GM21381 (cell line): Measurements from ENCODE around the gene CPPED1.

Experiments used
- ATAC-seq: cut with Tn5 transposase; IDR thresholded peaks from one replicate; pipeline ENCODE4 v1.9.1; 2021; ENCODE audit warnings: mild to moderate bottlenecking, moderate library complexity; ENCODE audit not compliant: unreplicated experiment

The CPPED1 gene

DNA sequence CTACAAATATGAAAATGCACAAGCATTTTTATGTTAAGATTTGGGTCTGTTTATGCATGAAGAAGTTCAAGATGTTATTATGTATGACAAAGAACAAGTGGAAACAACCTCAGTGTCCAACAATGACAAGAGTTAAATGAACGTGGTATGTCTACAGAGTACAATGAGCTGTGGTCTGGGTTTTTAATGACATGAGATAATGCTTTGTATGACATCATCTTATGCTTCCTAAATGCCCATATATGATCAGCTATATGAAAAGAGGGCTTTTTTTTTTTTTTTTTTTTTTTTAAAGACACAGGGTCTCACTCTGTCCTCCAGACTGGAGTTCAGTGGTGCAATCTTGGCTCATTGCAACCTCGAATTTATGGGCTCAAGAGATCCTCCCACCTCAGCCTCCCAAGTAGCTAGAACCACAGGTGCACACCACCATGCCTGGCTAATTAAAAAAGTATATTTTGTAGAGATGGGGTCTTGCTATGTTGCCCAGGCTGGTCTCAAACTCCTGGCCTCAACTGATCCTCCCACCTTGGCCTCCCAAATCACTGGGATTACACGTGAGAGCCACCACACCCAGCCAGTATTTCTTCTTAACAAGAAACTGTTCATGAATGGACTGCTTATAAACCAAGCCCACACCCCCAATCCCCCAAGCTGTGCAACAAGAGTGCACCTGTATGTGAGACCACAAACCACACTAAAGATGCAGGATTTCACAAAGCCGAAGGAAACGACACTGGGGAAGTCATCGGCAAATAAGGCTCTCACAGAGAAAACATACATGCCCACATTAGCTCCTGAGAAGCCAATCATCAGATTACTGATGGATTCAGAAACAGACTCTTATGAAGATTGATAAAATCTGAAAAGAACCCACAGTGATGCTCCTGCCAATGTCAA is 114.5 kb downstream of the CPPED1 start:
- no peak for ATAC-seq

DNA sequence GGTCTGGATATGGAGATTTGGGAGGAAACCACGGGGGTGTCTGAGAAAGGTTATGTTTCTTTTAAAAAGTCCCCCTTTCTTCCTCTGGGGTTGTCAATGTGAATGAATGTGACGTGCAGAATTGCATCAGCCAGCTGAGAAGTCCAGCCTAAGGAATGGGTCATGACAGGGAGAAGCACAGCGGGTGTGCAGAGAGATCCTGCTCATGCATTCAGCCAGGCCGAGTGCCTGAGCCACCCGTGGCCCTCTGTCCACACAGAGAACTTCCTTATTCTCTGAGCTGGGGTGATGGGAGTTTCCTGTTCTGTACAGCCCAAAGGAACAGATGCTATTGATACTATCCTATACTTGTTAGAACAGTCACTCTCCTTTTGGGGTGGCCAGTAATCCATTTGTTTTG is 117.9 kb downstream of the CPPED1 start:
- no peak for ATAC-seq

DNA sequence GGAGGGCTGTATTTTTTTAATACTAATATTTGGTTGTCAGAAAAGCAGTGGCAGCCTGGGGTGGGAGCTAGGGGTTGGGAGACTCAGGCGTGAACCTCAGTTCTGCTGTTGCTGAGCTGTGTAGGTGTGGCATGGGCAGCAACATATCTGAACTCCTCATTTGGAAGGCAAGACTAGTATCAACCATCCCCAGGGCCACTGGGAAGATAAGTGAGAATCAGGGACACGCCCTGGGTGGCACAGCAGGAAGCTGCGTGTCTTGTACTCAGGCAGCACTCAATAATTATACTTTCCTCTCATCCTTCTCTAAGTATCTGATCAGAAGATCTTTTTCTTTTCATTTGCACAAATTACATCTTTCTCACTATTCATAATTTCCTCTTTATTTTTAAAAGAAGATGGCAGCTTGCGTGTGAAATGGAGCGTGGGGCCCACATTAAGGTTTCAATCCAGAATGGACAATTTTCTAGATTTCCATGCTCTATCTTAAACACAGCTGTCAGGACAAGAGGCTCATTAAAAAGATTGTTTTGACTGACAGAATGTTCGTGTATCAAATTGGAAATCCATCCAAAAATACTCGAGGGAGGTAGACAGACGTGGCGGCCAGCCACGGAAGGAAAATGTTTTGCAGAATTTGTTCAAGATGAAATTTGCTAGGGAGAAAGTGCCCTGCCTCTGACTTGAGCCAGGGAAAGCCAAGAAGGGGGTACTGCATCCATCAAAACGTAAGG is 121.1 kb downstream of the CPPED1 start:
- ATAC-seq: no peak

DNA sequence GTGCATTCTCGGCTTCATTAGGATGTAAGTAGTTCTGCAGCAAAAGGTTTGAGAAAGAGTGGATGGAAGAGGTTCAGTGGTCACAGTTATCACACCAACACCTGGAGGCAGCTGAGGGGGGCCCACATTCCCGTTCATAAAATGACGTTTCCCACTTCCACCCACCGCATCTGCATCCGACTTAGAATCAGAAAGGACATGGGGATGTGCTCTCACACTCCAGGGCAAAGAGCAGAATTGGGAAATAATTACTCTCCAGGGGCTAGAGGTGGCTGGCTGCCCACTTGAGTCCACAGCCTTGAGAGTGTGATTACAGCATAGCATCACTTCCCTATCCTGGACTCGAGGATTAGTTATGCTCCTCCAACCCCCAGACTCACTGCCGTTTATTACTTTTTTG is 122.0 kb downstream of the CPPED1 start:
- no peak for ATAC-seq

DNA sequence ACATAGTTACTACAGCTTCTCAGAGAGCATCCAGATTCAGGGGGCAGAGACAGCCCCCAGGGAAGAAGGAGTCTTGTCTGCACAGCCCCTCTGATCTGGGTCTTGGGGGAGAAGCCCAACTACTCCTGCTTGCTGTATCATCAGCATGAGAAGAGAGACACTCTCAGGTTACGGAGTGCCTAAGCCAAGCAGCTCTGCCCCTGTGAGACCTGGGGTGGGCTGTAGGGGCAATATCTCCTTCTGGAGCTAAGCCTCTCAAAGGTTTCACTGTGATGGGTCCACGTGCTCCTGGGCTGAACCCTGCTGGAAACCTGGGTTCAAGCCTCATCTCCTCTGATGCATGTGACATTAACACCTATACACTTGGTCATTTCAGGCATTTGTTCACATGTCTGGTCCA is 123.2 kb downstream of the CPPED1 start:
- ATAC-seq: no peak

DNA sequence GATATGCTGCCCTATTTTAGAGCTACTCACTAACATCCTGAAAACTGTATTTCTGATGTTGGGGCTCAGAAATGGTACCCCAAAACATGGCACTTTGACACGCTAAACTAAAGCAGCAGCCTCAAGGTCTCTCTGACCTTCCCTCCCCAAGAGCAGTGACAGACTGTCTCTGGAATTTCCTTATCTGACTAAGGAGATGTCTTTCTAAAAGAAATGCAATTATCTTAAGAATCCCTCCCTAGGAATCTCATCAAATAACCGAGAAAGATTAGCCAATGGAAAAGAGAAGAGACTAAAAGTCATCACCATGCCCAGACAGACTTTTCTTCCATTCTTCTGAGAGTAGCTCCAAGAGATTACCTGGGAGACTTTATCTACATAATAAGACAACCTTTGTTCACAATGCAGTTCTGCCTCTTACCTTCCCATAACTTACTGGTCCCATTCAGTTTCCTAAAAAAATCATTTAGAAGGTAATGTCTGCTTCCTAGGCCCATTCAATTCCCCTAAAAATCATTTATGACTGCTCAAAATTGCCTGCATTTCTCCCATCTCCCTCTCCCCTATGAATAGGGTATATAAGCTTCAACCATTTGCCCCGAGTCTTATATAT is 123.9 kb downstream of the CPPED1 start:
- no peak for ATAC-seq

DNA sequence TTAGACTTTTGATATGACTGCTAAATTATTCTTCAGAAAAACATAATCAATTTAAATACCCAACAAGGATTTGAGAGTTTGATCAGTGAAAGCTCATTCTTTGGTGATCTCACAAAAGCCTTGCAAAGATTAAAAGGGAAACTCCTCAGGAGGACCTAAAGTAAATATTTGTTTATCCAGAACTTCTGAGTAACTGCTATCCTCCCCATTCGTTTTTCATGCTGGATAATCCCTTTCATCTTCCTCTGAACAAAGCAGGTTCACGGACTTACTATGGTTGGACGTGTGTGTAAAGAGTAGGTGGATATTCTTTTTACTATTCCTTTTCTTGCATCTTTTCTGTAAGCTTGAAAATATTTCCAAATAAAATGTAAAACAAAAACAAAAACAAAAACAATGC is 124.7 kb downstream of the CPPED1 start:
- ATAC-seq: no peak

DNA sequence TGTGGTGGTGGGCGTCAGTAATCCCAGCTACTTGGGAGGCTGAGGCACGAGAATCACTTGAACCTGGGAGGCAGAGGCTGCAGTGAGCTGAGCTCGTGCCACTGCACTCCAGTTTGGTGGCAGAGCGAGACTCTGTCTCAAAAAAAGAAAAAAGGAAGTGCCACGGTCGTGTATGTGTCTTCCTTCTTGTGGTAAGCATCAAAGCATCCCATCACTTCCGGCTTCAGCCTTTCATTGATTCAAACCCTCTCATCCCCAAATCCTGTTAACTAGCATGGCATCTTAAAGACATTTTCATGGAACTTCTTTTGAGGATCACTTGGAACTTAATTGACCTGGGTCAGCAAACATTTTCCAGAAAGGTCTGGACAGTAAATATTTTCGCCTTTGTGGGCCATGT is 126.2 kb downstream of the CPPED1 start:
- ATAC-seq: no peak

DNA sequence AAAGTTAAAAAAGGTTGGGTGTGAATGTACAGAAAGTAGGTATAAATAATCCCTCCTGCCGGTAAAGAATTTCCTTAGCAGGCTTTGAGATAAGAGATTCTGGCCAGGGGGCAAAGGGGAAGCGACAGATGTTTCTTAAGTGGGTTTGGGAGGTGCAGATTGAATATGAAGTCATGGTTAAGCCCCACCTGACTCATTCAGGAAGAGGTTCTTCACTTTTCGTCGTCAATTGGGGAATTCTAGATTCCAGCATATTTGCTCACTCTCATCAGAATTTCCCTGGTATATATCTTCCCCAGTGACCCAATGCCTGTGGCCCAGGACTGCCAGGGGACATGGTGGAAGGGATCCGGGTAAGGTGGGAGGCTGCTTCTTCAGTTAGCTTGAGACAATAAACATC is 127.8 kb downstream of the CPPED1 start:
- no peak for ATAC-seq

DNA sequence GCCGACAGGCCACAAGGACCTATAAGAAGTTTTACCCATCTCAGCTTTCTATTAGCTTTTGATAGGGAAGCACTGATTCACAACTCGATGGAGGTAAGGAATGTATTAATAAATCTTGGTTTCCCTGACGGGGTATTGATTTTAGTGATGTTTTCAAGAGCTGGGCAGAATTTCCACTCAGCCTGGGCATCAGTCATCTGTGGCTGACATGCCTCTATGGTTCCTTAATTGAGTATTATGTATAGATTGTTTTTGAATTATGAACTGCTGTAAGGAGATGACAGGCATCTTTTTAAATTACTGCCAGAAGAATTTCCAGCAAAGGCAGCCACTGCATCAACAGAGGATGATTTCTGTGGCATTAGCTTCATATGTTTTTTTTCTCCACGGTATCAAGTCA is 128.6 kb downstream of the CPPED1 start:
- no peak for ATAC-seq

DNA sequence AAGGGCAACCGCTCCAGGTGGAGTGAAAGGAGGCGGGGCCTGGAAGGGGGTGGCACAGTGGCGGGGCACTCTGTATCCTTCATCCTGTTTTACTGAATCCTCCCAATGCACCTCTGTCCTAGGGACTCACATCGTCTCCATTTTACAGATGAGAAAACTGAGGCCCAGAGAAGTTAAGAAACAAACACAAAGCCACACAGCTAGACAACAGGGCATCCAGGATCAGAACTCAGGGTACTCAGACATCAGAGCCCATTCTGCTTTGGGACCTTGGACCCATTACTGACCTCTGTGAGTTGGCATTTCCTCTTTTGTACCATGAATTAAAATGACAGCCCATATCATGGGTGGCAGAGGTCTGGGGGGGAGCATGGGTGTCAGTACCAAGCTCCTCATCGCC is 129.2 kb downstream of the CPPED1 start:
- ATAC-seq: no peak

DNA sequence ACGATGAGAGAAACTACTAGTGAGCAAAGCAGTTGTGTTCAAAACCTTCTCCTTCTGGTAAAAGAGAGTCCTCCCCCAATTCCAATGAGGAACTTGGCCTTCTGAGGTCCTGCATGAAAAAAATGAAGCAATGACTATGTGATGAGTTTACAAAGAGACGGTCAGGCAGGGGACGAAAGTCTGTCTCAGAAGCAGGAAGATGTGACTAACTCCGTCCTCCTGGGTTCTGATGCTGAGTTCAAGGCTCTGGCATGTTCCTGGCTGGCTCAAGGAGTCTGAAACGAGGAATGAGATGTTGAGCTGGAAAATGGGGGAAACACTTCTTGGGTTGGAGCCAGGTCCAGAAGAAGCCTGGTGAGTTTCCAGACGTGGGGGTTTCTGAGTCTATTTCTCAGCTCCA is 129.6 kb downstream of the CPPED1 start:
- no peak for ATAC-seq

DNA sequence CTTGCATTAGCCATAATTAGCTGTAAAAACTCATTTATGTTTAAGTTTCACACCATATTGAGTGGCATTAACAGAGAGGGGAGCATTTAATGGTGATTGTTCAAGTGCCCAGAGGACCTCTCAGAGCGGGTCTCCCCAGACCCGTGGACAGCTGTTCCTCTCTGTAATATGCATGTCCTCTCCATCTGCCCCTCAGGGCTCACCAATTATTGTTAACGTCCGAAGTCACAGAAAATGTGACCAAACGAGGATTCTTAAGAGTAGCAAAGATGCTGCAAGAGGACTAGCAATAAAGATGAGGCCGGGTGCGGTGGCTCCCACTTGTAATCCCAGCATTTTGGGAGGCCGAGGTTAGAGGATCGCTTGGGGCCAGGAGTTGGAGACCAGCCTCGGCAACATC is 130.2 kb downstream of the CPPED1 start:
- ATAC-seq: no peak

DNA sequence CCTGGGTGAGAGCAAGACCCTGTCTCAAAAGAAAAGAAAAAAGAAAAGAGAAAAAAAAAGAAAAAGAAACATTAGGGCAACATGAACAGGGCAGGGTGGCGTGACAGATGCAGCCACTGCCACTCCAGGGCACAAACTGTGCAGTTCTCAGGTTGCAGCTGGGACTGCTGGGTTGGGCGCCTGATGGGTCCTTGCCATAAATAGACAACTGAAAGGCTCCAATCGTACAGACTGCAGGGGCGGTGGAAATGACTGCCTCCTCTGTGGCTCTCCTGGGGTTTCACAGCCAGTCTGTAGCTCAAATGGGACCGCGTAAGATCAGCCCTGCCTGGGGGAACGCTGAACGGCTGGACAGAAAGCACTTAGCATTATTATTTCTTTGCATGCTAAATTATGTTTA is 130.7 kb downstream of the CPPED1 start:
- no peak for ATAC-seq

DNA sequence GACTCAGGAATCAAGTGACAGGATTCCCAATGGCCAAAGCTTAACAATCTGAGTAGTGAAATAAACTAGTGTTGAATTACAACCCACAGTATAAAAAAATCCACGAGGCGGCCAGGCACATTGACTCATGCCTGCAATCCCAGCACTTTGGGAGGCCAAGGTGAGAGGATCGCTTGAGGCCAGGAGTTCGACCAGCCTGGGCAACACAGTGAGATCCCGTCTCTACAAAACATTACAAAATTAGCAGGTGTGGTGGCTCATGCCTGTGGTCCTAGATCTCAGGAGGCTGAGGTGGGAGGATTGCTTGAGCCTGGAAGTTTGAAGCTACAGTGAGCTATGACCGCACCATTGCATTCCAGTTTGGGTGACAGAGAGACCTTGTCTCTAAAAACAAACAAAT is 133.8 kb downstream of the CPPED1 start:
- ATAC-seq: no peak

DNA sequence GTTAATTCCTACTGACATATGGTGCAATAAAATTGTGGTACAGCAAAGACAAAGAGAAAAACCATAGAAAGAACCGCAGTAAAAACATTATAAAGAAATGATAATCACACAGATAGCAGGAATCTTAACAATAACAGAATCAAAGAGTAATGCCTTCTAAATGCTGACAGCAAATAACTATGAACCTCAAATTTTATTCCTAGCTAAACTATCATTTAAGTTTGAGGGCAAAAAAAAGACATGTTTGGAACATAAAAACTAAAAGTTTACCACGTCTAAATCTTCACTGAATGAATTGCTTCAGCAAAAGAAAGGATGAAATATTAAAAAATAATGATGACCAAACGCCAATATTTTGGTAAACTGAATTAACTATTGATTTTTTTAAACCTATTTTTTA is 135.8 kb downstream of the CPPED1 start:
- ATAC-seq: no peak

DNA sequence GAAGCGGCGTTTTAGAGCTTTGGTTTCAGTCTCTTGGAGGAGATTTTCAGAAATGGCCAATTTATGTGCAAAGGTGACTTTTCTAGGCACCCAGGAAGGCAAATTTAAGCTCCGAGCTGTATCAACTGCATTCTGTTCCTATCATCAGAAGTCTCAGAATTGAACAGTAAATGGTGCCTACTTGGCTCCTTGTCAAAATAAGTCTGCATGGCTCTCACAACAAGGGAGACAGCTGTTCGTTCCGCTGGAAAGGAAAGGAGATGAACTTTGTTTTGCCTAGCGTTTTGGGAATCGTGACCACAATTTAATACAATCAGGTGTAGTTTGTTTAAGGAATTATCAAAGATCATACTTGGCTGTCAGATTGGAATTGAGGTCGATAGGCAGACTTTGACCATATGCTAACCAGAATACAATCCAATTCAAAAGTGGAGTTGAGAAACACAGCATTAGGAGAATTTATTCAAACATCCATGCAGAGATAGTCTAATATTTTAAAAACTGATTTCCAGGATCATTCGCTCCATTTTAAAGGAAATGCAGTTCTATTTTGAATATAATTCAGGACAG is 139.4 kb downstream of the CPPED1 start:
- no peak for ATAC-seq

DNA sequence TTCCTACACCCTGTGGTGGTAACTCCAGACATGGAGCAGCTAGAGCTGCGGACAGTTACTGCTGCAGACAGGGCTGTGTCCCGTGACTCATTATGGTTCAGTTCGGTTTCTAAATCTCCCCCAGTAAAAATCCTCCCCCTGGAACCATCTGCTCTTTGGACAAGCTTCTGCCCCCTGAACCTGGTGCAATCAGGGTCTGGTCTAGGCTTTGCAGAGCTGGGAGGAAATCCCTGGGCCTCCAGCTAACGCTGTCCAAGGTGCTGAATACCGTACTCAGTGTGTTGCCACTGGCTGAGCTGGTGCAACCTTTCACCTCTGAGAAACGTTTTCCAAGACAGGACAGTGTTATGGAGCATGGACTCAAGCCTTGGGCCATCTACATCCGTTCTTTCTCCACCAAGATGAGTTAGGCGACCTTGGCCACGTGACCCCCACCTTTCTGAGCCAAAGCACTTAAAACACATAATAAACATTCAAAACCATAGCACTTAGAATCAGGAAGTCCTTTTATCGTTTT is 142.0 kb downstream of the CPPED1 start:
- ATAC-seq: no peak

DNA sequence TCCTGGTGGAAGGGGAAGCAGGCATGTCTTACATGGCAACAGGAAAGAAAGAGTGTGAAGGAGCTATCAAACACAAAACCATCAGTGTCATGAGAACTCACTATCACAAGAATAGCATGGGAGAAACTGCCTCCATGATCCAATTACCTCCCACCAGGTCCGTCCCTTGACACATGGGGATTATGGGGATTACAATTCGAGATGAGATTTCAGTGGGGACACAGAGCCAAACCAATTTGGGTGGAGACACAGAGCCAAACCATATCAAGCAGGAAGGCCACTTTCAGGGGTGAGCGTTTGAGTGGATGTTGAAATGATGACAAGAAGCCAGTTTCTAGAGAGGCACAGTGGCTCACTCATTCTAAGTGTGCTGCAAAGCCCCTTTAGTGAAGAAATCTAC is 143.8 kb downstream of the CPPED1 start:
- no peak for ATAC-seq

DNA sequence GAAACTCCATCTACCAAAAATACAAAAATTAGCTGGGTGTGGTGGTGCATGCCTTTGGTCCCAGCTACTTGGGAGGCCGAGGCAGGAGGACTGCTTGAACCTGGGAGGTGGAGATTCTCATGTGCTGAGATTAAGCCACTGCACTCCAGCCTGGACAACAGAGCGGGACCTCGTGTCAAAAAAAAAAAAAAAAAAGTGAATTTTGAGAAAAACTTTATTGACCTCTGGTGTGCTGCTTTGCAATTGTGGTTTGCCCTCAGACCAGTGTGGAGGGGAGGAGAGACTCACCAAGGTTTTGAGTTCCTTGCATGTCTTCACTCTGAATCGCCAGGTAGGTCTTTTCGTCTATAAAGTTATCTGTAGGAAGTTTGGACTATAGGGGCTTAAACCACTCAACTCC is 145.2 kb downstream of the CPPED1 start:
- no peak for ATAC-seq

DNA sequence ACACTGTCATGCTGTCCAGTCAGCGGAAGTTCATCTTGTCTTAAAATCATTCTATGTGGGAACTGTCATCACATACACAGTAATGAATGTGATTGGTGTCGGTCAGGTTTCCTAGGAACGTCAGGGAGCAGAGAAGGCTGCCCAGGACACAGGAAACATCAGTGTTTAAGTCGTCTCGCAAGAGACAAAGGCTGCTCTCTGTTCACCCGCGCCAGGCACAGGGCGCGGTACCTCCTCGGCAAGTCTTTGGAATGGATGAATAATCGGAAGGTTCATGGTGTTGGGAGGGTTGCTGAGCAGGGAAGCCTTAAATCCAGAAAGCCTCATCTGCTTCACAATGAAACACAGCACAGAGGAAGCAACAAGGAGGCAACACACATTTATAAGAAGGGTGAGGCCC is 148.2 kb downstream of the CPPED1 start:
- no peak for ATAC-seq
